ENCODE results near the gene MRPL4. TPM values are rescaled to one million over a fixed set of nuclear protein-coding genes. Genes with fewer than 3 reads are reported as not detected.

MRPL4 gene
- total RNA-seq, 4 donors from 2014 or later: 77.2 to 90.8 (median 83.5) TPM

DNA sequence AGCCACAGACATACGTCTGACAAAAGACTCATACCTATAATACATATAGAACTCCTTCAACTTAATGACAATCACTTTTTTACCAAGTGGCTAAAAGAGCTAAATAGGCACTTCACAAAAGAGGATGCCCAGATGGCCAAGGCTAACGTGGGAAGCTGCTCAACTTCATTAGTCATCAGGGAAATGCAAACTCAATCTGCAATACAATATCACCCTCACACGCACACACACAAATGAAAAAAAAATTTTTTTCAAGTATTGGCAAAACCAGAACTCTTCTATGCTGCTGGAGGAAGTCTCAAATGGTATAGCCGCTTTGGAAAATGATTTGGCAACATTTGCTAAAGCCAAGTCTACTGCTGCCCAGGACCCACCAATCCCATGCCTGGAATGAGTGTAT, 42.7 kb upstream of the MRPL4 start:
- H3K4me3 ChIP-seq (ENCODE audit: low read depth, poor library complexity, severe bottlenecking): no peak overlapping the region
- intact Hi-C loops (cut with DNase I; ENCODE audit: low total_unique reads): no loop called here
- 70 to 71% methylated on average over 4 of the region's 4 CpGs for WGBS, 2 donors
- TF ChIP-seq, protein P1, sequence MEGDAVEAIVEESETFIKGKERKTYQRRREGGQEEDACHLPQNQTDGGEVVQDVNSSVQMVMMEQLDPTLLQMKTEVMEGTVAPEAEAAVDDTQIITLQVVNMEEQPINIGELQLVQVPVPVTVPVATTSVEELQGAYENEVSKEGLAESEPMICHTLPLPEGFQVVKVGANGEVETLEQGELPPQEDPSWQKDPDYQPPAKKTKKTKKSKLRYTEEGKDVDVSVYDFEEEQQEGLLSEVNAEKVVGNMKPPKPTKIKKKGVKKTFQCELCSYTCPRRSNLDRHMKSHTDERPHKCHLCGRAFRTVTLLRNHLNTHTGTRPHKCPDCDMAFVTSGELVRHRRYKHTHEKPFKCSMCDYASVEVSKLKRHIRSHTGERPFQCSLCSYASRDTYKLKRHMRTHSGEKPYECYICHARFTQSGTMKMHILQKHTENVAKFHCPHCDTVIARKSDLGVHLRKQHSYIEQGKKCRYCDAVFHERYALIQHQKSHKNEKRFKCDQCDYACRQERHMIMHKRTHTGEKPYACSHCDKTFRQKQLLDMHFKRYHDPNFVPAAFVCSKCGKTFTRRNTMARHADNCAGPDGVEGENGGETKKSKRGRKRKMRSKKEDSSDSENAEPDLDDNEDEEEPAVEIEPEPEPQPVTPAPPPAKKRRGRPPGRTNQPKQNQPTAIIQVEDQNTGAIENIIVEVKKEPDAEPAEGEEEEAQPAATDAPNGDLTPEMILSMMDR (IDR thresholded peaks at IDR 0.05): no peak
- TF ChIP-seq POLR2A (IDR thresholded peaks at IDR 0.05): no peak
- DNase-seq (ENCODE audit: low spot score in 2 of 2): no peak

DNA sequence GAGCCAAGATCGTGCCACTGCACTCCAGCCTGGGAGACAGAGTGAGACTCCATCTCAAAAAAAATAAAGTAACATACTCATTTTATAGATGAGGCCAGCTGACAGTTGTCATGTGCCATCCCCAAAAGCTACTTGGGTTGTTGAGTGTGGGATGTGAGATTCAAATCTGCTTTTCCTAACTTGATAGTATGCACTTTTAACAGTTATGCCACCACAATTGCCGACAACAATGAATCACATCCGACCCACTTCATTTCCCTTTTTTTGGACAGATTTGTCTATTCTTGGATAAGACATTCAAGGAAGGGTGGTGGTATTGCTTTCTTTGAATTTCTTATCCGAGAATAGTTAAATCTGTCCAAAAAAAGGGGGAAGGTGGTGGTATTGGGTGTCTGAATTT, 41.0 kb upstream of the MRPL4 start:
- H3K4me3 ChIP-seq (ENCODE audit: low read depth, poor library complexity, severe bottlenecking): no peak overlapping the region
- intact Hi-C loops (cut with DNase I; ENCODE audit: low total_unique reads): no loop called here
- 81 to 90% methylated on average over 4 of the region's 4 CpGs for whole genome bisulfite sequencing, 2 donors
- DNase-seq (ENCODE audit: low spot score in 2 of 2): no peak
- no peak for TF ChIP-seq POLR2A (IDR thresholded peaks at IDR 0.05)
- TF ChIP-seq, protein P1 (IDR thresholded peaks at IDR 0.05): no peak

DNA sequence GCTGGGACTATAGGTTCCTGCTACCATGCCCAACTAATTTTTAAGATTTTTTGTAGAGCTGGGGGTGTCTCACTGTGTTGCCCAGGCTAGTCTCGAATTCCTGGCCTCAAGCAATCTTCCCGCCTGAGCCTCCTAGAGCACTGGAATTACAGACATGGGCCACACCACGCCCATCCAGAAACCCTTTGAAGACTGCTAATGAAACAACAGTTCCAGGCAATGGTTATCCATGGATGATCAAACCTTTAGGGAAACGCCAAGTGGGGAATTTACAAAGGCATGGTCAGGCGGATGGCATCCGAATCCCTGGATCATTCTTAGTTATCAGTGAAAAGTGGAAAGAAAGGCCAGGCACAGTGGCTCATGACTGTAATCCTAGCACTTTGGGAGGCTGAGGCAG, 40.3 kb upstream of the MRPL4 start:
- no peak overlapping the region for H3K4me3 ChIP-seq (ENCODE audit: low read depth, poor library complexity, severe bottlenecking)
- TF ChIP-seq POLR2A (IDR thresholded peaks at IDR 0.05): no peak
- TF ChIP-seq, protein P1 (IDR thresholded peaks at IDR 0.05): no peak
- 73 to 86% methylated on average over 6 of the region's 6 CpGs for WGBS, 2 donors
- intact Hi-C loops (cut with DNase I; ENCODE audit: low total_unique reads): no loop called here
- no peak for DNase-seq (ENCODE audit: low spot score in 2 of 2)

DNA sequence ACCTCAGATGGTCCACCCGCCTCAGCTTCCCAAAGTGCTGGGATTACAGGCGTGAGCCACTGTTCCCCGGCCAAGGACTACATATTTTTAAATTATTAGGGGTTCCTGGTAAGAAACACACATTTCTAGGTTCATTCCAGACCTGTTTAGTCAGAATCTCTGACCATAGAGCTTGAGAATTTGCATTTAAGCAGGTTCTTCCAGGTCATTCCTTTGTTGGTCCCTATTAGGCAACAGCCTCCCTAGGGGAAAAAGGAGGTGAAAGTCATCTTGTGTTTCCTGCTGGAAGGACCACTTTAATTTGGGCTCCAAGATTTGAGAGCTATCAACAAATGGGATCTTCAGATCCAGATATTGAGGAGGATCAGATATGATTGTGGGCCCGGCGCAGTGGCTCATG, 37.2 kb upstream of the MRPL4 start:
- 85 to 92% methylated on average over 5 of the region's 5 CpGs for WGBS, 2 donors
- TF ChIP-seq POLR2A (IDR thresholded peaks at IDR 0.05): no peak
- TF ChIP-seq, protein P1 (IDR thresholded peaks at IDR 0.05): no peak
- intact Hi-C loops (cut with DNase I; ENCODE audit: low total_unique reads): no loop called here
- no peak overlapping the region for H3K4me3 ChIP-seq (ENCODE audit: low read depth, poor library complexity, severe bottlenecking)
- no peak for DNase-seq (ENCODE audit: low spot score in 2 of 2)

DNA sequence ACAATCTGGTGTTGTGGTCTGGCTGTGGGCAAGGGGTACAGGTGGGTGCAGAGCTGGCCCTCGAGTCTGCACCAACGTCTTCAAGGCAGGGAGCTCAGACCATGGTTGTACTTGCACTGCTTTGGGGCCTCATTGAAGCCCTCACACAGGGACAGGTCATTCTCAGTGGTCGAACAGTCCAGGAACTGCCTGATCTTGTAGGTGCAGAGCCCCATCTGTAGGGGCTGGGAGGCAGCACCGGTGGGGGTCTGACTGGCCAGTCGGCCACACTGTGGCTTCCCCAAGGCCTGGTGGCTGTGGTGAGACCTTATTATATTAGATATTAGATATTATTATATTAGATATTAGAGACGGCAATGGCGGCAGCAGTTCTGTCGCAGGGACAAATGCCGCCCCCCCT, 34.9 kb upstream of the MRPL4 start:
- no peak for DNase-seq (ENCODE audit: low spot score in 2 of 2)
- H3K4me3 ChIP-seq (ENCODE audit: low read depth, poor library complexity, severe bottlenecking): no peak overlapping the region
- 83 to 92% methylated on average over 9 of the region's 9 CpGs for WGBS, 2 donors
- TF ChIP-seq POLR2A (IDR thresholded peaks at IDR 0.05): no peak
- TF ChIP-seq, protein P1 (IDR thresholded peaks at IDR 0.05): no peak
- intact Hi-C loops (cut with DNase I; ENCODE audit: low total_unique reads): no loop called here

DNA sequence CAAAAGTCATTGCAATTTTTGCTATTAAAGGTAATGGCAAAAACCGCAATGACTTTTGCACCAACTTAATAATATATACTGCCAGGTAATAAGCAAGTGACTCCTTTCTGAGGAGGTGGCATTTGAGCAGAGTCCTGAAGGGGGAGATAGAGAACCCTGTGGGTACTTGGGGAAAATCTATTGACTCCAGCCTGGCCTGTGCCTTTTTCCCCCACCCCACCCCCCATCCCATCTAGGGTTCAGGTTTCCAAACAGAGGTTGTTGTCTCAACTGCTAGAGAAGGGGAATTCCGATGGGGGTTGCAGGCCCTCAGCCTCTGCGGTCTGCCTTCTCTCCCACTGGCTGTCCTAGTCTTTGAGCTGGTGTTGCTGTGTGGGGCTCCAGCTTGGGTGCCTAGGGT, 32.3 kb upstream of the MRPL4 start:
- no peak for TF ChIP-seq POLR2A (IDR thresholded peaks at IDR 0.05)
- TF ChIP-seq, protein P1 (IDR thresholded peaks at IDR 0.05): no peak
- no peak overlapping the region for H3K4me3 ChIP-seq (ENCODE audit: low read depth, poor library complexity, severe bottlenecking)
- intact Hi-C loops (cut with DNase I; ENCODE audit: low total_unique reads): no loop called here
- DNase-seq (ENCODE audit: low spot score in 2 of 2): no peak
- 50 to 53% methylated on average over 3 of the region's 3 CpGs for WGBS, 2 donors
